Fibroblast of lung (primary cell): ENCODE measurements around the gene MYD88.

Source experiments
- EZH2 ChIP-seq: IDR thresholded peaks from 2 replicates; pipeline ENCODE4 v1.5.1; 2012; ENCODE audit warnings: low read length, control low read depth, mild to moderate bottlenecking; ENCODE audit errors: missing control alignments
- TF ChIP-seq, protein P1 (sequence below), 2 donors: IDR thresholded peaks in 1 of 2; conservative IDR thresholded peaks in 1 of 2; 1 replicate in 1 of 2; 2 replicates in 1 of 2; pipeline ENCODE4 v1.5.1; 2011 to 2012; ENCODE audit warnings: low read length in 2 of 2, control low read depth in 1 of 2, inconsistent platforms in 1 of 2, low read depth in 1 of 2, mild to moderate bottlenecking in 1 of 2

DNA sequence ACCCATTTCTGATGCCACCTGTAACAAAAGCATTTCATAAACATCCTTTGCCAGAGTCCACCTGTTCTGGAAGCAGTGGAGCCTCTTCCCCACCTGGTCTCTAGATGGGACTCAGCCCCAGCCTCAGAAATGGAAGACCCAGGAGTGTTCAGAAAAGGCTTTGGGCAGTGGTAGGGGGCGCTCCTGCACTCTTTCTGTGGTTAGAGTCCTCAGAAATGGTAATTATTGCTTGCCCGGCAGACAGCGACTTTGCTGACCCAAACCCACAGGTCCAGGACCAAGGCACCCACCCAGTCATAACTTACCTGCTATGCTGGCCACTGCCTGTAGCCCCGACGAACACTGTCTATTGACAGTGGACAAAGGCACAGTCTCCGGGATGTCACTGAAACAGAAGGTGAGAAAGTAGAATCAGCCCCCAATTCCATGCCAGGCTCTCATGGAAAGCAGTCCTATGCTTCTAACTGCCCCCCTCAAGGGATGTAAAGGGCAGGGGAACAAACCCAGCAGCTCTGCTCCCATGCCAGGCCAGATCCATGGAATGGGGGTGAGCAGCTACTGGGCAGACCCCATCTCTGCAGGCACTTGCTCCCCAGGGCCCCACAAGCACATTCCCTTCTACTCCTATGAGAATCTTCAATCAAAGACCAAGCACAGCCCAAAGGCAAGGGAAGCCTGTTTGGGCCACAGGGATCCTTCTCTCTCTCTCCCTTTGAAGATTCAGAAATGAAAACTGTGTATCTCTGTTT, 6.7 kb upstream of the MYD88 start:
- TF ChIP-seq, protein P1, sequence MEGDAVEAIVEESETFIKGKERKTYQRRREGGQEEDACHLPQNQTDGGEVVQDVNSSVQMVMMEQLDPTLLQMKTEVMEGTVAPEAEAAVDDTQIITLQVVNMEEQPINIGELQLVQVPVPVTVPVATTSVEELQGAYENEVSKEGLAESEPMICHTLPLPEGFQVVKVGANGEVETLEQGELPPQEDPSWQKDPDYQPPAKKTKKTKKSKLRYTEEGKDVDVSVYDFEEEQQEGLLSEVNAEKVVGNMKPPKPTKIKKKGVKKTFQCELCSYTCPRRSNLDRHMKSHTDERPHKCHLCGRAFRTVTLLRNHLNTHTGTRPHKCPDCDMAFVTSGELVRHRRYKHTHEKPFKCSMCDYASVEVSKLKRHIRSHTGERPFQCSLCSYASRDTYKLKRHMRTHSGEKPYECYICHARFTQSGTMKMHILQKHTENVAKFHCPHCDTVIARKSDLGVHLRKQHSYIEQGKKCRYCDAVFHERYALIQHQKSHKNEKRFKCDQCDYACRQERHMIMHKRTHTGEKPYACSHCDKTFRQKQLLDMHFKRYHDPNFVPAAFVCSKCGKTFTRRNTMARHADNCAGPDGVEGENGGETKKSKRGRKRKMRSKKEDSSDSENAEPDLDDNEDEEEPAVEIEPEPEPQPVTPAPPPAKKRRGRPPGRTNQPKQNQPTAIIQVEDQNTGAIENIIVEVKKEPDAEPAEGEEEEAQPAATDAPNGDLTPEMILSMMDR (conservative IDR thresholded peaks at IDR 0.05 in 1 of 2, IDR thresholded peaks at IDR 0.05 in 1 of 2; ENCODE audit: low read depth in 1 of 2, low read length in 2 of 2) = peak; percentile 51 to 76
- no peak for TF ChIP-seq EZH2
